Thyroid gland (tissue), 4 donors: Measurements from ENCODE around the gene SSC4D.

Experiments used
- POLR2A ChIP-seq, 2 donors: fragments of 450-650 bp; IDR thresholded peaks; one replicate each; pipeline ENCODE4 v1.6.1; 2017; ENCODE audit warnings: antibody characterized with exemption in 2 of 2, mild to moderate bottlenecking in 2 of 2, moderate library complexity in 1 of 2
- TF ChIP-seq, protein P1 (sequence below), 6 experiments: fragments of 200-600 bp in 3 of 6; fragments of 450-650 bp in 3 of 6; sonication (generic) in 3 of 6; IDR thresholded peaks; one replicate each; pipeline ENCODE4 v1.5.1; 2016 to 2019; ENCODE audit warnings: antibody characterized with exemption in 6 of 6, mild to moderate bottlenecking in 2 of 6, inconsistent platforms in 1 of 6, moderate library complexity in 1 of 6

DNA sequence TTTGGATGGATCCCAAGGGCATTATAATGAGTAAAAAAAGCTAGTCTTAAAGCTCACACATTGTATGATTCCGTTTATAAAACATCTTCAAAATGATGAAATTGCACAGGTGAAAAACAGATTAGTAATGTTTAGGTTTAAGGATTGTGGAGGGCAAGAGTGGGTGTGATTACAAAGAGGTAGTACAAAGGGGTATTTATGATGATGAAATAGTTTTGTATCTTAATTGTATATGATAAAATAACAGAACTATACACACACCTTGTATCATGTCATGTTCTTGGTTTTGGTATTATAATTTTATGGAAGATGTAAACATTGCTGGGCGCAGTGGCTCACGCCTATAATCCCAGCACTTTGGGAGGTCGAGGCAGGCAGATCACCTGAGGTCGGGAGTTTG lies 2.8 kb upstream of the SSC4D start:
- TF ChIP-seq POLR2A (IDR thresholded peaks at IDR 0.05) = no peak
- TF ChIP-seq, protein P1, sequence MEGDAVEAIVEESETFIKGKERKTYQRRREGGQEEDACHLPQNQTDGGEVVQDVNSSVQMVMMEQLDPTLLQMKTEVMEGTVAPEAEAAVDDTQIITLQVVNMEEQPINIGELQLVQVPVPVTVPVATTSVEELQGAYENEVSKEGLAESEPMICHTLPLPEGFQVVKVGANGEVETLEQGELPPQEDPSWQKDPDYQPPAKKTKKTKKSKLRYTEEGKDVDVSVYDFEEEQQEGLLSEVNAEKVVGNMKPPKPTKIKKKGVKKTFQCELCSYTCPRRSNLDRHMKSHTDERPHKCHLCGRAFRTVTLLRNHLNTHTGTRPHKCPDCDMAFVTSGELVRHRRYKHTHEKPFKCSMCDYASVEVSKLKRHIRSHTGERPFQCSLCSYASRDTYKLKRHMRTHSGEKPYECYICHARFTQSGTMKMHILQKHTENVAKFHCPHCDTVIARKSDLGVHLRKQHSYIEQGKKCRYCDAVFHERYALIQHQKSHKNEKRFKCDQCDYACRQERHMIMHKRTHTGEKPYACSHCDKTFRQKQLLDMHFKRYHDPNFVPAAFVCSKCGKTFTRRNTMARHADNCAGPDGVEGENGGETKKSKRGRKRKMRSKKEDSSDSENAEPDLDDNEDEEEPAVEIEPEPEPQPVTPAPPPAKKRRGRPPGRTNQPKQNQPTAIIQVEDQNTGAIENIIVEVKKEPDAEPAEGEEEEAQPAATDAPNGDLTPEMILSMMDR (IDR thresholded peaks at IDR 0.05) = no peak
